ENCODE measurements around the gene CCDC167. TPM values are rescaled to one million over a fixed set of nuclear protein-coding genes. Genes with fewer than 3 reads are reported as not detected.

CCDC167 gene
- total RNA-seq, 4 donors from 2014 or later, result 24.7 to 40.3 (median 26.6) TPM; not detected in 1

- intact Hi-C loops (cut with DNase I), result no loop called here
- DNase-seq, result no peak
- Histone ChIP-seq H3K27ac (peak overlapping the region in 1 of 3 donors; percentile 11), H3K9me3 (no peaks in the 10 kb centered on the region), H3K27me3 (no peaks in the 10 kb centered on the region), H3K4me1 (no peaks in the 10 kb centered on the region), H3K36me3 (peaks cover 28 to 40% of the 10 kb centered on the region in 2 donors), H3K4me3 (replicated peaks in 1 of 3) (no peak overlapping the region)
- TF ChIP-seq, protein P1, sequence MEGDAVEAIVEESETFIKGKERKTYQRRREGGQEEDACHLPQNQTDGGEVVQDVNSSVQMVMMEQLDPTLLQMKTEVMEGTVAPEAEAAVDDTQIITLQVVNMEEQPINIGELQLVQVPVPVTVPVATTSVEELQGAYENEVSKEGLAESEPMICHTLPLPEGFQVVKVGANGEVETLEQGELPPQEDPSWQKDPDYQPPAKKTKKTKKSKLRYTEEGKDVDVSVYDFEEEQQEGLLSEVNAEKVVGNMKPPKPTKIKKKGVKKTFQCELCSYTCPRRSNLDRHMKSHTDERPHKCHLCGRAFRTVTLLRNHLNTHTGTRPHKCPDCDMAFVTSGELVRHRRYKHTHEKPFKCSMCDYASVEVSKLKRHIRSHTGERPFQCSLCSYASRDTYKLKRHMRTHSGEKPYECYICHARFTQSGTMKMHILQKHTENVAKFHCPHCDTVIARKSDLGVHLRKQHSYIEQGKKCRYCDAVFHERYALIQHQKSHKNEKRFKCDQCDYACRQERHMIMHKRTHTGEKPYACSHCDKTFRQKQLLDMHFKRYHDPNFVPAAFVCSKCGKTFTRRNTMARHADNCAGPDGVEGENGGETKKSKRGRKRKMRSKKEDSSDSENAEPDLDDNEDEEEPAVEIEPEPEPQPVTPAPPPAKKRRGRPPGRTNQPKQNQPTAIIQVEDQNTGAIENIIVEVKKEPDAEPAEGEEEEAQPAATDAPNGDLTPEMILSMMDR (IDR thresholded peaks at IDR 0.05), result no peak
- no peak for TF ChIP-seq POLR2A (IDR thresholded peaks at IDR 0.05)
- 56 to 65% methylated on average over 4 of the region's 4 CpGs for WGBS, 2 donors
These were observed 57.1 kb downstream of the CCDC167 start for GRCh38 chr6:37442416-37443215.

- H3K9me3 ChIP-seq, result no peaks in the 10 kb centered on the region
- no peak for DNase-seq
- TF ChIP-seq, protein P1 (IDR thresholded peaks at IDR 0.05), result no peak
- TF ChIP-seq POLR2A (IDR thresholded peaks at IDR 0.05), result no peak
- H3K36me3 ChIP-seq, result peaks cover 25 to 33% of the 10 kb centered on the region in 2 donors
- no peak overlapping the region for H3K27ac ChIP-seq
- WGBS, 2 donors, result 85 to 89% methylated on average over 6 of the region's 6 CpGs
- no peaks in the 10 kb centered on the region for H3K27me3 ChIP-seq
- intact Hi-C loops (cut with DNase I), result no loop called here
- no peak overlapping the region for H3K4me3 ChIP-seq (replicated peaks in 1 of 3)
- no peaks in the 10 kb centered on the region for H3K4me1 ChIP-seq
These were observed 58.0 kb downstream of the CCDC167 start for GRCh38 chr6:37441651-37442050.

DNA sequence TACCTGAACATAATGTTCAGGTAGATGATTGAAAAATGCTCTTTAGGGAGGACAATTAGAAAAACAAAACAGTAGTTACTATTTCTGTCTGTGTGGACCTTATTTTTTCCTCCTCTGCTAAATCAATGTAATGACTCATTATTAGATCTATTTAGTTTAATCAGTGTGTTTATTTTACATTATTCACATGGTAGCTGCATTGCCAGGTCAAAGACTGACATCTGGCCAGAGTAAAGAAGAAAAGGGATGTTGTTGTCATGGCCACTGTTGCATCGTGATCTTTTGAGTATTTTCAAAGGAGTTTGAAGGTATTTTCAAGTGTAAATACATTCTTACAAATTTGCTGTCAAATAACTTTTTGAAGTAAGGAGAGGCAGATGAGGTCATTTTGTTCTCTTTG, 60.8 kb downstream of the CCDC167 start:
- Histone ChIP-seq H3K4me1 (peaks cover 0 to 8% of the 10 kb centered on the region in 2 donors), H3K27ac (no peak overlapping the region), H3K27me3 (no peaks in the 10 kb centered on the region), H3K4me3 (replicated peaks in 1 of 3) (no peak overlapping the region), H3K36me3 (peaks cover 9 to 17% of the 10 kb centered on the region in 2 donors), H3K9me3 (no peaks in the 10 kb centered on the region)
- no peak for DNase-seq
- intact Hi-C loops (cut with DNase I), result no loop called here
- TF ChIP-seq, protein P1 (IDR thresholded peaks at IDR 0.05), result no peak
- TF ChIP-seq POLR2A (IDR thresholded peaks at IDR 0.05), result no peak
- WGBS, 2 donors, result 76 to 85% methylated on average over 1 of the region's 1 CpG

GRCh38 chr6:37435816-37436215, 63.9 kb downstream of the CCDC167 start:
- 78 to 85% methylated on average over 5 of the region's 5 CpGs for WGBS, 2 donors

GRCh38 chr6:37435373-37435772, 64.3 kb downstream of the CCDC167 start:
- no peak for DNase-seq
- no peaks in the 10 kb centered on the region for H3K27me3 ChIP-seq
- H3K36me3 ChIP-seq, result peaks cover 5 to 15% of the 10 kb centered on the region in 2 donors
- WGBS, 2 donors, result 77 to 89% methylated on average over 4 of the region's 4 CpGs
- no peaks in the 10 kb centered on the region for H3K9me3 ChIP-seq
- intact Hi-C loops (cut with DNase I), result no loop called here
- TF ChIP-seq, protein P1 (IDR thresholded peaks at IDR 0.05), result no peak
- no peak for TF ChIP-seq POLR2A (IDR thresholded peaks at IDR 0.05)
- H3K27ac ChIP-seq, result no peak overlapping the region
- H3K4me1 ChIP-seq, result peaks cover 4 to 15% of the 10 kb centered on the region in 2 donors
- H3K4me3 ChIP-seq (replicated peaks in 1 of 3), result no peak overlapping the region

More at GRCh38 chr6:37435816-37436215, 63.9 kb downstream of the CCDC167 start:
- no peak for DNase-seq
- TF ChIP-seq, protein P1 (IDR thresholded peaks at IDR 0.05), result no peak
- TF ChIP-seq POLR2A (IDR thresholded peaks at IDR 0.05), result no peak
- Histone ChIP-seq H3K27me3 (no peaks in the 10 kb centered on the region), H3K9me3 (no peaks in the 10 kb centered on the region), H3K4me1 (peaks cover 4 to 15% of the 10 kb centered on the region in 2 donors), H3K36me3 (peaks cover 5 to 15% of the 10 kb centered on the region in 2 donors), H3K4me3 (replicated peaks in 1 of 3) (no peak overlapping the region), H3K27ac (no peak overlapping the region)
- intact Hi-C loops (cut with DNase I), result no loop called here
